ENCODE data around the gene XYLT1.
A peak's percentile ranks its signal among the peaks of the same experiment; 100 is the strongest.

XYLT1 gene

GRCh38 chr16:17327664-17328335 is 143.0 kb downstream of the XYLT1 start:
- DNase-seq (ENCODE audit: low read depth): no peak
- no peak for TF ChIP-seq CTCF (conservative IDR thresholded peaks at IDR 0.05; ENCODE audit: low read depth, low read length)
- H3K4me3 ChIP-seq (ENCODE audit: low read depth, low read length): no peak overlapping the region

DNA sequence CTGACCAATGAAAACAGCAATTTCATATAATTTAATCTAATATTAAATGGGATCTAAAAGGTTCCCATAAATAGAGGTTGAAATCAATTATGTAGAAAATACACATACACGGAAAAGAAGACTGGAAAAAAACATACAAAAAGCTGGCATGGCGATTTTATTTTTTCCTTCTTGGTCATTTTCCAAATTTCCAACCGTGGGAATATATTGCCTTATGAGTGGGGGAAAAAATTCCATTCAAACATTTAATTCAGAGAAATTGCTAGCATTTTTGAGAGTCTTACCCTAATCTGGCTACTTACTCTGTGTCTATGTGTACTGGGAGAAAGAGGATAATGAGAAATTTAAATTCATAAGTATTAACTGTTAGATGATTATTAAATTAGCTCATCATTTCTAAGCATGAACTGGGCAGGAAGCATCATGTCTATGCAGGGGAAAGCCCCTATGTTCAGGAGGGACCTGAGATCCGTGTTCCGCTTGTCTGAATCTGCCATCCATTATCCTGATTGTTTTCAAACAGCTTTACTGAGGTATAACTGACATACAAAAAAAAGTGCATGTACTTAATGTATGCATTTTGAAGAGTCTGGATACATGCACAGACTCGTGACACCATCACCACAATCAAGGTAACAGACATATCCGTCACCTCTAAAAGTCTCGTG is 145.2 kb downstream of the XYLT1 start:
- TF ChIP-seq CTCF (conservative IDR thresholded peaks at IDR 0.05; ENCODE audit: low read depth, low read length): no peak
- DNase-seq (ENCODE audit: low read depth): no peak
- H3K4me3 ChIP-seq (ENCODE audit: low read depth, low read length): no peak overlapping the region

DNA sequence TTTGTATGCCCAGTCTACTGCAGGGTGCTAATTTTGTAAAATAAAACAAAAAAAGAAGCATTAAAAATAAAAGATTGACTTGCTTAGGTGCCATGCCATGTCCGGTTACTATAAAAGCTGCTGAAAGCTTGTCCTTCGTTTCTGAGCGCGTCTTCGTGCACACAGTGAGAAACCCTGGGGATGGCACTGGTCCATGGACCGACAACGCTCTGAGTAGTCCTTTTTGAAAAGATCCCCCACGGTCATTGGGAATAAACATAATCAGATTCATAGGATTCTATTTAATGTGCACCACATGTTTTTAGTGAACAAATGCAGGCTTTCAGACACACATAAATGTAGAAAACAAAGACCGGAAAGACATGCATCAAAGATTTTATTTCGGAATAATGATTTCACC is 146.3 kb downstream of the XYLT1 start:
- no peak for TF ChIP-seq CTCF (conservative IDR thresholded peaks at IDR 0.05; ENCODE audit: low read depth, low read length)
- no peak overlapping the region for H3K4me3 ChIP-seq (ENCODE audit: low read depth, low read length)
- no peak for DNase-seq (ENCODE audit: low read depth)

DNA sequence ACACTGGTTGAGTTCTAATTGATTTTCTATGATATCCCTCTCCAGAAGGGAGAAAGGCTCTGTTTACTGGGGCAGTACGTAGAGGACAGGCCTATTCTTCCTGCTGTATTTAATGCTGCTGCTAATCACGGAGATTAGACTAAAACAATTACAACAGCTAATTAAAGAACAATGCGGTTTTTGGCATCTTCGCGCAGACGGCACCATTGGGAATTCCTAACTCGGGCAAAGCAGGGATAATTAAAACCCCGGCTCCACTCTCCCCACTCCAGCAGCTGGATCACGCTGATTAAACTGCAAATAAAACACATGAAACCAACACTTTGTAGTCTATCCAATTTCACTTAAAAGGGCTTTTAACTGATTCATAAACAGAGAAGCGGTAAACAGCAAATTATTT is 147.6 kb downstream of the XYLT1 start:
- no peak for DNase-seq (ENCODE audit: low read depth)
- TF ChIP-seq CTCF (conservative IDR thresholded peaks at IDR 0.05; ENCODE audit: low read depth, low read length): no peak
- H3K4me3 ChIP-seq (ENCODE audit: low read depth, low read length): no peak overlapping the region

DNA sequence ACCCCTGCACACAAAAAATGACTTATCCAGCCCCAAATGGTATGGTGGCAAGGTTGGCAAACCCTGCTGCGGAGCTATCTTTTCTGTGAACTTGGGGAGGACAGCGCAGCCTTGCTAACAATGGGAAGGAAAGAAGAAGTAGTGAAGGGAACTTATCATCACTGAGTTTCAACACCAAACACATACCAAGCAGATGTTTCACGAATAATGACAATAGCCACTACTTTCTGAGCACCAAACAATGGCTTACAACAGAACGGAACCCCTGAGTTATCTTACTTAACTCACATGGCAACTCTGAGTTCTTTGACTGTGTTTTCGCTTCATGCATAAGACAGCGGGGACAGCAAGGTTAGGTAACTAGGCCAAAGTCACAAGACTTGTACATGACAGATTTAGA is 148.9 kb downstream of the XYLT1 start:
- TF ChIP-seq CTCF (conservative IDR thresholded peaks at IDR 0.05; ENCODE audit: low read depth, low read length): no peak
- H3K4me3 ChIP-seq (ENCODE audit: low read depth, low read length): no peak overlapping the region
- no peak for DNase-seq (ENCODE audit: low read depth)

- TF ChIP-seq CTCF (conservative IDR thresholded peaks at IDR 0.05; ENCODE audit: low read depth, low read length): no peak
- no peak for DNase-seq (ENCODE audit: low read depth)
- no peak overlapping the region for H3K4me3 ChIP-seq (ENCODE audit: low read depth, low read length)
Measured at GRCh38 chr16:17320009-17320408, 150.8 kb downstream of the XYLT1 start.

GRCh38 chr16:17318238-17318637 is 152.5 kb downstream of the XYLT1 start:
- DNase-seq (ENCODE audit: low read depth): peak; percentile 14
- H3K4me3 ChIP-seq (ENCODE audit: low read depth, low read length): no peak overlapping the region
- TF ChIP-seq CTCF (conservative IDR thresholded peaks at IDR 0.05; ENCODE audit: low read depth, low read length): no peak
